Mucosa of rectum (tissue), 2 donors: ENCODE data around the gene MAGEA9.
"Not testable (repeated sequence)": the region's sequence is repeated elsewhere in the genome, so short reads cannot be mapped to it uniquely, and the experiment has no call there.

Experiments
- H3K27ac ChIP-seq, 2 donors: one replicate each; pipeline ENCODE4 v1.7.0; 2013; ENCODE audit warnings: inconsistent platforms in 2 of 2, low read depth in 2 of 2, low read length in 2 of 2
- H3K27me3 ChIP-seq, 2 donors: one replicate each; pipeline ENCODE4 v1.7.0; 2013; ENCODE audit warnings: low read length in 2 of 2; ENCODE audit not compliant: control insufficient read depth in 2 of 2, insufficient read depth in 2 of 2
- H3K36me3 ChIP-seq, 2 donors: one replicate each; pipeline ENCODE4 v1.7.0; 2013; ENCODE audit warnings: low read length in 2 of 2; ENCODE audit not compliant: control insufficient read depth in 2 of 2, insufficient read depth in 2 of 2
- H3K4me1 ChIP-seq, 2 donors: one replicate each; pipeline ENCODE4 v1.7.0; 2013; ENCODE audit warnings: low read length in 2 of 2, mild to moderate bottlenecking in 1 of 2; ENCODE audit not compliant: control insufficient read depth in 2 of 2, insufficient read depth in 2 of 2
- H3K4me3 ChIP-seq, 2 donors: one replicate each; pipeline ENCODE4 v1.7.0; 2013; ENCODE audit warnings: low read length in 2 of 2
- H3K9ac ChIP-seq, 2 donors: one replicate each; pipeline ENCODE4 v1.7.0; 2013; ENCODE audit warnings: low read length in 2 of 2, low read depth in 1 of 2, mild to moderate bottlenecking in 1 of 2
- H3K9me3 ChIP-seq, 2 donors: one replicate each; pipeline ENCODE4 v1.7.0; 2013; ENCODE audit warnings: low read length in 2 of 2; ENCODE audit not compliant: control insufficient read depth in 2 of 2
- donor health status: healthy.
- donor health status: Normal muscosa, but diverticular disease.

The MAGEA9 gene

GRCh38 chrX:149762696-149763614 lies 18.8 kb upstream of the MAGEA9 start:
- Histone ChIP-seq H3K4me1 (no peaks in the 10 kb centered on the region), H3K27me3 (no peaks in the 10 kb centered on the region)

GRCh38 chrX:149770344-149770743 lies 11.4 kb upstream of the MAGEA9 start:
- not testable (repeated sequence) for H3K9me3 ChIP-seq, H3K4me1 ChIP-seq, H3K27me3 ChIP-seq, H3K36me3 ChIP-seq, H3K9ac ChIP-seq, H3K4me3 ChIP-seq, H3K27ac ChIP-seq

More at GRCh38 chrX:149762696-149763614, 18.8 kb upstream of the MAGEA9 start:
- Histone ChIP-seq H3K9me3 (no peaks in the 10 kb centered on the region), H3K27ac (no peak overlapping the region), H3K9ac (no peak overlapping the region), H3K36me3 (no peaks in the 10 kb centered on the region), H3K4me3 (no peak overlapping the region)

GRCh38 chrX:149773026-149773425 lies 8.7 kb upstream of the MAGEA9 start:
- not testable (repeated sequence) for H3K9me3 ChIP-seq, H3K4me1 ChIP-seq, H3K27me3 ChIP-seq, H3K27ac ChIP-seq, H3K4me3 ChIP-seq, H3K36me3 ChIP-seq, H3K9ac ChIP-seq

- not testable (repeated sequence) for H3K27ac ChIP-seq, H3K36me3 ChIP-seq, H3K9ac ChIP-seq, H3K9me3 ChIP-seq, H3K4me3 ChIP-seq, H3K27me3 ChIP-seq, H3K4me1 ChIP-seq
Measured at GRCh38 chrX:149773768-149774167, 8.0 kb upstream of the MAGEA9 start, which contains the start of gene HSFX1. TSS of gene HSFX1 (plus strand) at chrX:149774068. CDS start at chrX:149774682, 614 bp downstream.

DNA sequence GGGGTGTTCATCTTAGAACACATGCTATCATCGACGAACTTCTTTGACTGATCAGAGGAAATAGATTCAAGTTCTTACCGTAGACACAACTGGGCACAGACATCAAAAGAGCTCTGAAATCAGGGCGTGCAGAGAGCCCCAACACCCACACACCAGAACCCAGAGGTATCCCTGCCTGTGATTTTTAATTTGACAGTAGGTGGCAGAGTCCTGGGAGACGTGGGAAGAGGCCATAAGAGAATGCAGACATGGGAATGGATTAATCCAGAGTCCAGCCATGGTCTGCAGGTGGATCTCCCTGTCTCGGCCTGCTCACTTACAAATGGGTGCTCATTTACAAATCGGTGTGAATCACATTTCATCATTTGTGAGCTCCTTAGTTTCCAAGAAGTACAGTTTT lies 3.7 kb upstream of the MAGEA9 start:
- H3K4me3 ChIP-seq, H3K27me3 ChIP-seq: not testable (repeated sequence)

GRCh38 chrX:149795531-149795930 lies 13.8 kb downstream of the MAGEA9 start:
- H3K27ac ChIP-seq, H3K4me3 ChIP-seq, H3K4me1 ChIP-seq, H3K9ac ChIP-seq, H3K9me3 ChIP-seq, H3K27me3 ChIP-seq, H3K36me3 ChIP-seq: not testable (repeated sequence)

More for the DNA sequence above, 3.7 kb upstream of the MAGEA9 start:
- H3K9ac ChIP-seq, H3K27ac ChIP-seq, H3K36me3 ChIP-seq, H3K9me3 ChIP-seq, H3K4me1 ChIP-seq: not testable (repeated sequence)

GRCh38 chrX:149799095-149799714 lies 17.5 kb downstream of the MAGEA9 start:
- no peaks in the 10 kb centered on the region for H3K36me3 ChIP-seq
- no peak overlapping the region for H3K9ac ChIP-seq
- peaks cover 0 to 3% of the 10 kb centered on the region in 2 donors for H3K27me3 ChIP-seq
- H3K27ac ChIP-seq = no peak overlapping the region
- no peak overlapping the region for H3K4me3 ChIP-seq
- no peaks in the 10 kb centered on the region for H3K4me1 ChIP-seq
- peaks cover 0 to 2% of the 10 kb centered on the region in 2 donors for H3K9me3 ChIP-seq

- Histone ChIP-seq H3K36me3 (no peaks in the 10 kb centered on the region), H3K9ac (no peak overlapping the region), H3K4me3 (no peak overlapping the region), H3K27me3 (peaks cover 0 to 3% of the 10 kb centered on the region in 2 donors), H3K4me1 (no peaks in the 10 kb centered on the region), H3K9me3 (peaks cover 0 to 2% of the 10 kb centered on the region in 2 donors), H3K27ac (no peak overlapping the region)
Measured at GRCh38 chrX:149799938-149800337, 18.2 kb downstream of the MAGEA9 start.

GRCh38 chrX:149803458-149804062 lies 21.8 kb downstream of the MAGEA9 start:
- Histone ChIP-seq H3K4me1 (no peaks in the 10 kb centered on the region), H3K4me3 (no peak overlapping the region), H3K27me3 (peaks cover 0 to 3% of the 10 kb centered on the region in 2 donors), H3K9ac (no peak overlapping the region), H3K36me3 (no peaks in the 10 kb centered on the region), H3K27ac (no peak overlapping the region), H3K9me3 (peaks cover 0 to 2% of the 10 kb centered on the region in 2 donors)

DNA sequence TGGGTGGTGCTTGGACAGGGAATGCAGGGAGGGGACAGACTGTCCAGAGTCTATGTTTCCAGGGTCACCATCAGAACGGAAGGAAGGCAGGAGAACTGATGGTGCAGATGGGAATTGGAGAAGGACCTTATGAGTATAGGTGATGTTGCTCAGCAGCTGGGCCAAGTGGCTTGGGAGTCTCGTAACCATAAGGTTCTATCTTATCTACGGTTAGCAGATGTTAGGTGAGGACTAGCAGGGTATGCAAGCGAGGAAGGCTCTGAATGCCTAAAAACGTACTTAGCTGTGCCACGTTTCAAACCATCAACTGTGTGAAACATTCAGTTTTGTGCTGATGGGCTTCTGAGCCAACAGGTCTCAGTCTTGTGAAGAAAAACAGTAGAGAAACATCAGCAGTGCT lies 22.4 kb downstream of the MAGEA9 start:
- Histone ChIP-seq H3K9me3 (peaks cover 0 to under 1% of the 10 kb centered on the region in 2 donors), H3K4me1 (no peaks in the 10 kb centered on the region), H3K36me3 (no peaks in the 10 kb centered on the region), H3K27ac (no peak overlapping the region), H3K4me3 (no peak overlapping the region), H3K9ac (no peak overlapping the region), H3K27me3 (peaks cover 0 to 3% of the 10 kb centered on the region in 2 donors)
